A549 (cell line): ENCODE data around the gene CARD8. TPM values are rescaled to one million over a fixed set of nuclear protein-coding genes. Genes with fewer than 3 reads are reported as not detected.
A peak's percentile ranks its signal among the peaks of the same experiment; 100 is the strongest.
"Not testable (repeated sequence)": the region's sequence is repeated elsewhere in the genome, so short reads cannot be mapped to it uniquely, and the experiment has no call there.

ENCODE experiments used
- ATAC-seq, 2 experiments: fragments of 200-7000 bp in 1 of 2; fragments of >200 bp in 1 of 2; cut with Nextera tagmentation in 1 of 2; cut with Tn5 transposase in 1 of 2; 3 replicates each; pipeline versions ENCODE4 v1.8.0 to v1.9.1; 2018 to 2020; ENCODE audit warnings: mild to moderate bottlenecking in 1 of 2, moderate library complexity in 1 of 2
- CTCF ChIA-PET: fragments of 300-600 bp; sonication (Branson Sonifier 250); formaldehyde crosslinking; extraction: SDS; loops from one replicate; lab custom pipeline; 2021; ENCODE audit warnings: antibody characterized with exemption, inconsistent platforms; lab: Yijun Ruan, JAX
- POLR2A ChIA-PET: fragments of 350-600 bp; formaldehyde crosslinking; extraction: SDS; loops from one replicate; lab custom pipeline; 2021; ENCODE audit warnings: antibody characterized with exemption, inconsistent platforms; lab: Yijun Ruan, JAX
- DNase-seq, 2 experiments: peaks; one replicate each; pipeline versions ENCODE4 v3.0.0 to v3.0.0-alpha.2; 2011 to 2016; ENCODE audit warnings: low read depth in 1 of 2, low spot score in 1 of 2
- FAIRE-seq: peaks from 2 replicates; lab custom pipeline; 2011; peaks lifted over from hg19 to GRCh38; lab: Jason Lieb, UNC
- H3K27ac ChIP-seq, 2 experiments: fragments of >200 bp; sonication (Bioruptor Twin); formaldehyde crosslinking; 3 replicates each; pipeline ENCODE4 v1.5.1; 2016 to 2017
- H3K4me1 ChIP-seq: fragments of >200 bp; sonication (Bioruptor Twin); formaldehyde crosslinking; 3 replicates; pipeline ENCODE4 v1.6.1; 2016
- H3K4me2 ChIP-seq: fragments of >200 bp; sonication (Bioruptor Twin); formaldehyde crosslinking; 3 replicates; pipeline ENCODE4 v1.6.1; 2016
- H3K4me3 ChIP-seq: fragments of >200 bp; sonication (Bioruptor Twin); formaldehyde crosslinking; 3 replicates; pipeline ENCODE4 v1.5.1; 2016
- H3K9me3 ChIP-seq: fragments of >200 bp; sonication (Bioruptor Twin); formaldehyde crosslinking; 3 replicates; pipeline ENCODE4 v1.6.1; 2016
- CBX2 ChIP-seq: fragments of 200-600 bp; sonication (generic); IDR thresholded peaks from 2 replicates; pipeline ENCODE4 v1.6.1; 2016; ENCODE audit warnings: low read depth, mild to moderate bottlenecking, borderline replicate concordance
- FOXS1 ChIP-seq: fragments of 250-450 bp; sonication (Bioruptor Pico); IDR thresholded peaks from 2 replicates; pipeline ENCODE4 v1.5.0; 2020; ENCODE audit warnings: mild to moderate bottlenecking, moderate library complexity
- HDAC2 ChIP-seq: fragments of 200-600 bp; sonication (generic); IDR thresholded peaks from 2 replicates; pipeline ENCODE4 v1.6.1; 2016
- HEYL ChIP-seq: fragments of 250-450 bp; sonication (Bioruptor Pico); IDR thresholded peaks from 2 replicates; pipeline ENCODE4 v1.8.0; 2021; ENCODE audit warnings: mild to moderate bottlenecking, moderate library complexity
- HOXA7 ChIP-seq: fragments of 250-450 bp; sonication (Bioruptor Pico); IDR thresholded peaks from 2 replicates; pipeline ENCODE4 v1.5.0; 2020; ENCODE audit warnings: mild to moderate bottlenecking, moderate library complexity
- HOXB13 ChIP-seq: fragments of 250-450 bp; sonication (Bioruptor Pico); IDR thresholded peaks from 2 replicates; pipeline ENCODE4 v1.5.0; 2020; ENCODE audit warnings: low read depth, mild to moderate bottlenecking, moderate library complexity
- HOXB5 ChIP-seq: fragments of 250-450 bp; sonication (Bioruptor Pico); IDR thresholded peaks from 2 replicates; pipeline ENCODE4 v1.5.0; 2020; ENCODE audit warnings: mild to moderate bottlenecking, moderate library complexity
- JUNB ChIP-seq: fragments of >200 bp; sonication (Bioruptor Twin); formaldehyde crosslinking; IDR thresholded peaks from 2 replicates; pipeline ENCODE4 v1.6.1; 2016
- KDM1A ChIP-seq: fragments of 200-600 bp; sonication (generic); IDR thresholded peaks from 2 replicates; pipeline ENCODE4 v1.6.1; 2016; ENCODE audit warnings: low read depth, mild to moderate bottlenecking
- KDM5A ChIP-seq: fragments of 200-600 bp; sonication (generic); IDR thresholded peaks from 2 replicates; pipeline ENCODE4 v1.6.1; 2016; ENCODE audit warnings: antibody characterized with exemption, mild to moderate bottlenecking
- MAFK ChIP-seq: fragments of 450-650 bp; IDR thresholded peaks from 2 replicates; pipeline ENCODE4 v1.6.1; 2014; ENCODE audit not compliant: partially characterized antibody
- MAZ ChIP-seq: fragments of 150-350 bp; IDR thresholded peaks from 2 replicates; pipeline ENCODE4 v1.6.1; 2014; ENCODE audit warnings: antibody characterized with exemption, low read depth, low read length, borderline replicate concordance
- MYC ChIP-seq: IDR thresholded peaks from 2 replicates; pipeline ENCODE4 v1.6.1; 2012; ENCODE audit warnings: mild to moderate bottlenecking, inconsistent platforms, low read length, improper control_type of control experiment, borderline replicate concordance
- RAD21 ChIP-seq, 2 experiments: fragments of >200 bp in 1 of 2; sonication (Bioruptor Twin) in 1 of 2; formaldehyde crosslinking in 1 of 2; IDR thresholded peaks in 1 of 2; conservative IDR thresholded peaks in 1 of 2; 2 replicates in 1 of 2; 3 replicates in 1 of 2; pipeline ENCODE4 v1.6.1; 2012 to 2018; ENCODE audit warnings: inconsistent platforms in 1 of 2
- RARB ChIP-seq: fragments of 250-450 bp; sonication (Bioruptor Pico); IDR thresholded peaks from 2 replicates; pipeline ENCODE4 v1.8.0; 2021; ENCODE audit warnings: mild to moderate bottlenecking, moderate library complexity
- SMC3 ChIP-seq: fragments of >200 bp; sonication (Bioruptor Twin); formaldehyde crosslinking; IDR thresholded peaks from 3 replicates; pipeline ENCODE4 v1.6.1; 2018; ENCODE audit warnings: inconsistent platforms
- TP53 ChIP-seq: fragments of 250-450 bp; sonication (Bioruptor Pico); IDR thresholded peaks from 2 replicates; pipeline ENCODE4 v1.5.0; 2021; ENCODE audit warnings: mild to moderate bottlenecking, moderate library complexity
- ZFP36 ChIP-seq: fragments of 450-650 bp; IDR thresholded peaks from 2 replicates; pipeline ENCODE4 v1.6.1; 2014; ENCODE audit warnings: borderline replicate concordance; ENCODE audit not compliant: partially characterized antibody
- ZSCAN20 ChIP-seq: fragments of 250-450 bp; sonication (Bioruptor Pico); IDR thresholded peaks from 2 replicates; pipeline ENCODE4 v1.8.0; 2022; ENCODE audit warnings: mild to moderate bottlenecking, moderate library complexity
- WGBS: methylation state at CpG from one replicate; pipeline ENCODE4 v1.1.6; 2017; ENCODE audit errors: missing lambda C conversion rate; 5-methylcytosine and 5-hydroxymethylcytosine counted together
- polyA plus RNA-seq, 4 experiments: library from polyadenylated mRNA; depleted of rRNA in 3 of 4; stranded (reverse); fragments of >200 nt; fragmentation: RNase III in 1 of 4; extraction: RNeasy Plus Mini Kit Qiagen cat#74134 plus additional on column Dnase treatment in 1 of 4; gene quantifications; 2 replicates in 3 of 4; 3 replicates in 1 of 4; pipeline ENCODE4 v1.2.3, GENCODE V29; 2011 to 2017
- TF ChIP-seq, protein P1 (sequence below): fragments of 200-600 bp; sonication (generic); IDR thresholded peaks from 2 replicates; pipeline ENCODE4 v1.6.1; 2016; ENCODE audit warnings: antibody characterized with exemption, mild to moderate bottlenecking, moderate library complexity
- TF ChIP-seq, protein P2 (sequence below): IDR thresholded peaks from 2 replicates; pipeline ENCODE4 v1.6.1; 2012; ENCODE audit warnings: low read depth, borderline replicate concordance
- TF ChIP-seq, protein P3 (sequence below): fragments of >200 bp; sonication (Bioruptor Twin); formaldehyde crosslinking; IDR thresholded peaks from 3 replicates; pipeline ENCODE4 v1.5.1; 2016

The CARD8 gene
- polyA plus RNA-seq, 2 of the 4 experiments (the other 2 are of a cell fraction) = 27.5 to 34.7 TPM

DNA sequence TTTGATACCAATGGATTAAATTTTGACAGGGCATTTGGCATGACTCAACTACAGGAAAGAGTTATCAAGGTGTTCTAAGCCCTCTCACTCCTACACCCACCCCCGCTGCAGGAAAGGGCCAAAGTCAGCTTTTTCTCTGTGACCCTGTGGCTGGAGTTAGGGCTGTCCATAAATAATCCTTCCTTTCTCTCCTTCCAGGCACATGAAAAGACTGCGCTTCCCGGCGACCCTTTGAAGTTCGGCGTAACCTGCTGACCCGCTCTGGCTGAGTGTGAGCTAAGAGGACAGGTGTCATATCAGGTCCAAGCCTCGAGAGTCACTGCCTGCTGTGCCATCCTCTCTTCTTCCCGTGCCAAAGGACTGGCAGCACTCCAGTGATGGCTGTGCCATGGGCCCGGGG, 39.7 kb upstream of the CARD8 start:
- CTCF ChIA-PET = interaction anchor here (0.8 to 15.7 kb wide), 8 partner anchors 14 to 334 kb away, joined by 3 to 499 read pairs (median 4); partner anchors contain the start of genes KDELR1 and ZNF114
- FAIRE-seq = no peak
- H3K9me3 ChIP-seq = no peaks in the 10 kb centered on the region
- no peak for TF ChIP-seq RAD21 (conservative IDR thresholded peaks at IDR 0.05 in 1 of 2, IDR thresholded peaks at IDR 0.05 in 1 of 2)
- no peak for TF ChIP-seq HOXB13 (CRISPR knock-in tag)
- no peak for TF ChIP-seq FOXS1
- TF ChIP-seq ZFP36 = no peak
- no peak for TF ChIP-seq TP53 (CRISPR knock-in tag)
- TF ChIP-seq HDAC2 = no peak
- no peak for TF ChIP-seq HEYL (CRISPR knock-in tag)
- no peak for TF ChIP-seq HOXB5
- TF ChIP-seq, protein P1, sequence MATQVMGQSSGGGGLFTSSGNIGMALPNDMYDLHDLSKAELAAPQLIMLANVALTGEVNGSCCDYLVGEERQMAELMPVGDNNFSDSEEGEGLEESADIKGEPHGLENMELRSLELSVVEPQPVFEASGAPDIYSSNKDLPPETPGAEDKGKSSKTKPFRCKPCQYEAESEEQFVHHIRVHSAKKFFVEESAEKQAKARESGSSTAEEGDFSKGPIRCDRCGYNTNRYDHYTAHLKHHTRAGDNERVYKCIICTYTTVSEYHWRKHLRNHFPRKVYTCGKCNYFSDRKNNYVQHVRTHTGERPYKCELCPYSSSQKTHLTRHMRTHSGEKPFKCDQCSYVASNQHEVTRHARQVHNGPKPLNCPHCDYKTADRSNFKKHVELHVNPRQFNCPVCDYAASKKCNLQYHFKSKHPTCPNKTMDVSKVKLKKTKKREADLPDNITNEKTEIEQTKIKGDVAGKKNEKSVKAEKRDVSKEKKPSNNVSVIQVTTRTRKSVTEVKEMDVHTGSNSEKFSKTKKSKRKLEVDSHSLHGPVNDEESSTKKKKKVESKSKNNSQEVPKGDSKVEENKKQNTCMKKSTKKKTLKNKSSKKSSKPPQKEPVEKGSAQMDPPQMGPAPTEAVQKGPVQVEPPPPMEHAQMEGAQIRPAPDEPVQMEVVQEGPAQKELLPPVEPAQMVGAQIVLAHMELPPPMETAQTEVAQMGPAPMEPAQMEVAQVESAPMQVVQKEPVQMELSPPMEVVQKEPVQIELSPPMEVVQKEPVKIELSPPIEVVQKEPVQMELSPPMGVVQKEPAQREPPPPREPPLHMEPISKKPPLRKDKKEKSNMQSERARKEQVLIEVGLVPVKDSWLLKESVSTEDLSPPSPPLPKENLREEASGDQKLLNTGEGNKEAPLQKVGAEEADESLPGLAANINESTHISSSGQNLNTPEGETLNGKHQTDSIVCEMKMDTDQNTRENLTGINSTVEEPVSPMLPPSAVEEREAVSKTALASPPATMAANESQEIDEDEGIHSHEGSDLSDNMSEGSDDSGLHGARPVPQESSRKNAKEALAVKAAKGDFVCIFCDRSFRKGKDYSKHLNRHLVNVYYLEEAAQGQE = no peak
- TF ChIP-seq MYC = no peak
- TF ChIP-seq JUNB = no peak
- no peak for TF ChIP-seq ZSCAN20 (CRISPR knock-in tag)
- TF ChIP-seq HOXA7 (CRISPR knock-in tag) = no peak
- no peak for TF ChIP-seq RARB (CRISPR knock-in tag)
- no peak for TF ChIP-seq SMC3
- no peak for TF ChIP-seq KDM5A
- no peak for TF ChIP-seq KDM1A
- no peak for TF ChIP-seq MAZ
- TF ChIP-seq, protein P2, sequence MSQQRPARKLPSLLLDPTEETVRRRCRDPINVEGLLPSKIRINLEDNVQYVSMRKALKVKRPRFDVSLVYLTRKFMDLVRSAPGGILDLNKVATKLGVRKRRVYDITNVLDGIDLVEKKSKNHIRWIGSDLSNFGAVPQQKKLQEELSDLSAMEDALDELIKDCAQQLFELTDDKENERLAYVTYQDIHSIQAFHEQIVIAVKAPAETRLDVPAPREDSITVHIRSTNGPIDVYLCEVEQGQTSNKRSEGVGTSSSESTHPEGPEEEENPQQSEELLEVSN = no peak
- TF ChIP-seq, all 56 proteins: peak for 0
- Histone ChIP-seq H3K4me2 (no peak overlapping the region), H3K4me1 (peaks cover 3% of the 10 kb centered on the region), H3K27ac (no peak overlapping the region), H3K4me3 (no peak overlapping the region)
- ATAC-seq = no peak
- DNase-seq = no peak
- WGBS = 77% methylated on average over 10 of the region's 10 CpGs
- POLR2A ChIA-PET = no interaction called here

DNA sequence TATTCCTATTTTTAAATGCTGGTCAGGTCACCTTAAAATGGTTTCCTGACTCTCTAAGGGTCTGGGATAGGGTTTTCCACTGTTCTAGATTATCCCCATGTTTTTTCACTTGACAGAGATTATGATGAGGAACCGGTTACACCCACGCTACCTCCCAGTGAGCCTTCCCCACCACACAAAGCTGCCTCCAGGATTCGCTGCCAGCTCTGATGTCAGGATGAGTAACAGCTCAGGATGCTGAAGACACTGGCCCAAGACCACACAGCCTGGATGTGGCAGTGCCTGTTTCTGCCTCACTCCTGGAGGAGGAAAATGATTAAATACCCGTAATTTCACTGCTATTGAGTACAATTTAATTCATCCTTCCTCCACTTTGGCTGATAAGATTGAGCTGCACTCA, 37.1 kb upstream of the CARD8 start:
- H3K9me3 ChIP-seq = peaks cover under 1% of the 10 kb centered on the region; the same call in 2 of the 3 replicates
- TF ChIP-seq CBX2 = no peak
- peak; percentile 54 for TF ChIP-seq ZFP36
- peaks cover 8% of the 10 kb centered on the region for H3K4me1 ChIP-seq
- no peak overlapping the region for H3K27ac ChIP-seq
- DNase-seq (peak in 1 of 2 experiments; percentile 26), ATAC-seq (no peak), FAIRE-seq (no peak)
- H3K4me3 ChIP-seq = no peak overlapping the region
- whole genome bisulfite sequencing = 67% methylated on average over 4 of the region's 4 CpGs
- CTCF ChIA-PET = interaction anchor here (0.6 to 15.7 kb wide), 8 partner anchors 16 to 316 kb away, joined by 3 to 499 read pairs (median 8); partner anchors contain the start of gene ZNF114
- H3K4me2 ChIP-seq = no peak overlapping the region
- POLR2A ChIA-PET = no interaction called here

DNA sequence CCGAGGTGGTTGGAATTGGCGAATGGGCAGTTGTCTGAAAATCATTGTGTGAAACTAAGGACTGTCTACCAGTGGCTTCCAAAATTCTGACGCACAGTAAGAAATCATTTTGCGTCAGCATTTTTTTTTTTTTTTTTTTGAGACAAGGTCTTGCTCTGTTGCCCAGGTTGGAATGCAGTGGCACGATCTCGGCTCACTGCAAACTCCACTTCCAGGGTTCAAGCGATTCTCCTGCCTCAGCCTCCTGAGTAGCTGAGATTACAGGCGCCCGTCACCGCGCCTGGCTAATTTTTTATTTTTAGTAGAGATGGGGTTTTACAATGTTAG, 35.7 kb upstream of the CARD8 start:
- H3K4me1 ChIP-seq, H3K27ac ChIP-seq, DNase-seq, H3K4me3 ChIP-seq, POLR2A ChIA-PET, ATAC-seq: not testable (repeated sequence)
- WGBS = 25% methylated on average over 11 of the region's 11 CpGs
- H3K4me2 ChIP-seq = peak overlapping the region; percentile 90
- peaks cover 13% of the 10 kb centered on the region for H3K9me3 ChIP-seq
- TF ChIP-seq MAFK = peak; percentile 55
- TF ChIP-seq, protein P3, sequence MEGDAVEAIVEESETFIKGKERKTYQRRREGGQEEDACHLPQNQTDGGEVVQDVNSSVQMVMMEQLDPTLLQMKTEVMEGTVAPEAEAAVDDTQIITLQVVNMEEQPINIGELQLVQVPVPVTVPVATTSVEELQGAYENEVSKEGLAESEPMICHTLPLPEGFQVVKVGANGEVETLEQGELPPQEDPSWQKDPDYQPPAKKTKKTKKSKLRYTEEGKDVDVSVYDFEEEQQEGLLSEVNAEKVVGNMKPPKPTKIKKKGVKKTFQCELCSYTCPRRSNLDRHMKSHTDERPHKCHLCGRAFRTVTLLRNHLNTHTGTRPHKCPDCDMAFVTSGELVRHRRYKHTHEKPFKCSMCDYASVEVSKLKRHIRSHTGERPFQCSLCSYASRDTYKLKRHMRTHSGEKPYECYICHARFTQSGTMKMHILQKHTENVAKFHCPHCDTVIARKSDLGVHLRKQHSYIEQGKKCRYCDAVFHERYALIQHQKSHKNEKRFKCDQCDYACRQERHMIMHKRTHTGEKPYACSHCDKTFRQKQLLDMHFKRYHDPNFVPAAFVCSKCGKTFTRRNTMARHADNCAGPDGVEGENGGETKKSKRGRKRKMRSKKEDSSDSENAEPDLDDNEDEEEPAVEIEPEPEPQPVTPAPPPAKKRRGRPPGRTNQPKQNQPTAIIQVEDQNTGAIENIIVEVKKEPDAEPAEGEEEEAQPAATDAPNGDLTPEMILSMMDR = 0 out of 3 replicates have a peak, but pooled peaks have one; percentile 3
- TF ChIP-seq, all 56 proteins: peak for 2; not testable (repeated sequence) for 54
- CTCF ChIA-PET = interaction anchor here (0.7 to 15.7 kb wide), 17 partner anchors 9 to 422 kb away, joined by 3 to 499 read pairs (median 4); partner anchors contain the start of genes EMP3, KDELR1 and ZNF114
- not testable (repeated sequence) for FAIRE-seq
